ENCODE data around the gene BLM.
"Not testable (repeated sequence)": the region's sequence is repeated elsewhere in the genome, so short reads cannot be mapped to it uniquely, and the experiment has no call there.

Gene BLM

GRCh38 chr15:90716976-90717821 is at the start of gene BLM:
TSS of gene BLM (plus strand) at chr15:90717346. CDS start at chr15:90747393, 30,047 bp downstream.
- DNase-seq (ENCODE audit: low read depth): peak; percentile 92

- DNase-seq (ENCODE audit: low read depth): not testable (repeated sequence)
Observed at GRCh38 chr15:90667755-90668345, 49.3 kb upstream of the BLM start.

- DNase-seq (ENCODE audit: low read depth): not testable (repeated sequence)
Observed at GRCh38 chr15:90670631-90671030, 46.5 kb upstream of the BLM start.

- no peak for DNase-seq (ENCODE audit: low read depth)
Observed at GRCh38 chr15:90671216-90671615, 45.9 kb upstream of the BLM start.

- not testable (repeated sequence) for DNase-seq (ENCODE audit: low read depth)
Observed at GRCh38 chr15:90673357-90673756, 43.8 kb upstream of the BLM start.

- no peak for DNase-seq (ENCODE audit: low read depth)
Observed at GRCh38 chr15:90674476-90674875, 42.7 kb upstream of the BLM start.

- DNase-seq (ENCODE audit: low read depth): no peak
Observed at GRCh38 chr15:90675464-90675863, 41.7 kb upstream of the BLM start.

GRCh38 chr15:90677807-90678790 is 39.0 kb upstream of the BLM start:
- no peak for DNase-seq (ENCODE audit: low read depth)

GRCh38 chr15:90679959-90680358 is 37.2 kb upstream of the BLM start:
- no peak for DNase-seq (ENCODE audit: low read depth)

- DNase-seq (ENCODE audit: low read depth): no peak
Observed at GRCh38 chr15:90680371-90680935, 36.7 kb upstream of the BLM start.

GRCh38 chr15:90681056-90681455 is 36.1 kb upstream of the BLM start:
- DNase-seq (ENCODE audit: low read depth): no peak

- DNase-seq (ENCODE audit: low read depth): no peak
Observed at GRCh38 chr15:90681480-90681879, 35.7 kb upstream of the BLM start.

- no peak for DNase-seq (ENCODE audit: low read depth)
Observed at GRCh38 chr15:90683371-90683770, 33.8 kb upstream of the BLM start.

GRCh38 chr15:90683876-90684275 is 33.3 kb upstream of the BLM start:
- no peak for DNase-seq (ENCODE audit: low read depth)

- no peak for DNase-seq (ENCODE audit: low read depth)
Observed at GRCh38 chr15:90684281-90684680, 32.9 kb upstream of the BLM start.

GRCh38 chr15:90685591-90686434 is 31.3 kb upstream of the BLM start:
- no peak for DNase-seq (ENCODE audit: low read depth)

- no peak for DNase-seq (ENCODE audit: low read depth)
Observed at GRCh38 chr15:90686435-90687218, 30.5 kb upstream of the BLM start.

GRCh38 chr15:90689326-90689961 is 27.7 kb upstream of the BLM start:
- DNase-seq (ENCODE audit: low read depth): not testable (repeated sequence)

GRCh38 chr15:90690585-90690984 is 26.6 kb upstream of the BLM start:
- DNase-seq (ENCODE audit: low read depth): no peak

GRCh38 chr15:90691369-90691768 is 25.8 kb upstream of the BLM start:
- DNase-seq (ENCODE audit: low read depth): no peak

All from activated T-helper 1 cell treated with Interleukin-2 at 50 U/mL for 16 hours (primary cell).